ENCODE results near the gene ATP6AP1. TPM values are rescaled to one million over a fixed set of nuclear protein-coding genes. Genes with fewer than 3 reads are reported as not detected.

Gene ATP6AP1
- total RNA-seq, 1 donor: 61.9 TPM

- DNase-seq (ENCODE audit: insufficient read length, low spot score, missing footprints): no peak
- Histone ChIP-seq H3K36me3 (ENCODE audit: insufficient read depth, low read length) (peaks cover 24% of the 10 kb centered on the region), H3K79me2 (ENCODE audit: insufficient read depth, low read length) (peaks cover 58% of the 10 kb centered on the region), H3K27ac (ENCODE audit: low read depth, low read length) (no peak overlapping the region), H2AFZ (ENCODE audit: low read length) (no peak overlapping the region), H3K4me1 (ENCODE audit: insufficient read depth, low read length) (peaks cover 19% of the 10 kb centered on the region), H4K20me1 (ENCODE audit: insufficient read depth, low read length) (peaks cover 34% of the 10 kb centered on the region), H3K4me2 (ENCODE audit: insufficient read depth, low read length) (no peak overlapping the region), H3K4me3 (ENCODE audit: insufficient read depth, low read length) (no peak overlapping the region), H3K9me3 (ENCODE audit: low read depth, low read length) (no peaks in the 10 kb centered on the region), H3K27me3 (ENCODE audit: insufficient read depth, low read length) (no peaks in the 10 kb centered on the region)
- no peak for TF ChIP-seq CTCF (IDR thresholded peaks at IDR 0.05; ENCODE audit: extremely low read depth, low read depth, low read length)
Measured at GRCh38 chrX:154440623-154441357, 12.3 kb downstream of the ATP6AP1 start.

DNA sequence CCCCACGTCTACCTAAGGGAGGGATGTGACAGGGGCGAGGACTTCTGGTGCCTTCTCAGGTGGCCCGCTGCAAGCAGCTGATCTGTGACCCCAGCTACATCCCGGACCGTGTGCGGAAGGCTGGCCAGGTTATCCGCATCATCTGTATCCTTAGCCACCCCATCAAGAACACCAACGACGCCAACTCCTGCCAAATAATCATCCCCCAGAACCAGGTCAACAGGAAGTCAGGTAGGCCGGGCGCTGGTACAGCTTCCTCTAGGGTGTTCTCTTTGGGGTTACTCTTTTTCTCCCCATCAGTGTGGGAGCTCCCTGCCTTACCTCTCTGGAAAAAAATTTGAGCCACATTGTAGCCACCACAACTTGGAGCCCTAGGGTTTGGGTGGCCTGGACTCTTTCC lies 13.1 kb downstream of the ATP6AP1 start:
- Histone ChIP-seq H3K9me3 (ENCODE audit: low read depth, low read length) (no peaks in the 10 kb centered on the region), H3K27me3 (ENCODE audit: insufficient read depth, low read length) (no peaks in the 10 kb centered on the region), H3K4me2 (ENCODE audit: insufficient read depth, low read length) (no peak overlapping the region), H2AFZ (ENCODE audit: low read length) (no peak overlapping the region), H4K20me1 (ENCODE audit: insufficient read depth, low read length) (peaks cover 39% of the 10 kb centered on the region), H3K79me2 (ENCODE audit: insufficient read depth, low read length) (peaks cover 66% of the 10 kb centered on the region), H3K4me1 (ENCODE audit: insufficient read depth, low read length) (peaks cover 19% of the 10 kb centered on the region), H3K36me3 (ENCODE audit: insufficient read depth, low read length) (peaks cover 32% of the 10 kb centered on the region), H3K4me3 (ENCODE audit: insufficient read depth, low read length) (no peak overlapping the region), H3K27ac (ENCODE audit: low read depth, low read length) (no peak overlapping the region)
- no peak for TF ChIP-seq CTCF (IDR thresholded peaks at IDR 0.05; ENCODE audit: extremely low read depth, low read depth, low read length)
- no peak for DNase-seq (ENCODE audit: insufficient read length, low spot score, missing footprints)

DNA sequence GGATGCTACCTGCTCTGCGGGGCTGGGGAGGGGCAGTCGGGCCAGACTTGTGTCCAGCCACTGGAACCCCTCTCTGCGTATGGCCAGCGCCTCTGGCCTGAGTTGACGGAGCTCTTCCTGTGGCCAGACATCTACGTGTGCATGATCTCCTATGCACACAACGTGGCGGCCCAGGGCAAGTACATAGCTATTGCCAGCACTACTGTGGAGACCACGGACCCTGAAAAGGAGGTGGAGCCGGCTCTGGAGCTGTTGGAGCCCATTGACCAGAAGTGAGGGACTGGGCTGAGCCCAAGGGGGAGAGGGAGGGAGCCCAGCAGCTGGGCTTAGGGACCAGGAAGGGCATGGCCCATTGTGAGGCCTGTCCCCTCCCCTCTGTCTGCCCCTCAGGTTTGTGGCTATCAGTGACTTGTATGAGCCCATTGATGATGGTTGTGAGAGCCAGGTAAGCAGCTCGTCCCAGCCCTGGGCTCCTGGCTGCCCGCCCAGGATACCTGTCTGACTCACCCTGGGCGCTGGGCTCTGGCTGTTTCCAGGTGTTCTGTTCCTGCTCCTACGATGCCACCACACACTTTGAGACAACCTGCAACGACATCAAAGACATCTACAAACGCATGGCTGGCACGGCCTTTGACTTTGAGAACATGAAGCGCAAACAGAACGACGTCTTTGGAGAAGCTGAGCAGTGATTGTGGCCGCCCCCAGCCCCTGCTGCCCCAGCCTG lies 13.7 kb downstream of the ATP6AP1 start:
- Histone ChIP-seq H3K4me2 (ENCODE audit: insufficient read depth, low read length) (no peak overlapping the region), H3K27ac (ENCODE audit: low read depth, low read length) (no peak overlapping the region), H3K27me3 (ENCODE audit: insufficient read depth, low read length) (no peaks in the 10 kb centered on the region), H2AFZ (ENCODE audit: low read length) (no peak overlapping the region), H3K4me3 (ENCODE audit: insufficient read depth, low read length) (no peak overlapping the region), H3K4me1 (ENCODE audit: insufficient read depth, low read length) (peaks cover 19% of the 10 kb centered on the region), H4K20me1 (ENCODE audit: insufficient read depth, low read length) (peaks cover 43% of the 10 kb centered on the region), H3K36me3 (ENCODE audit: insufficient read depth, low read length) (peaks cover 36% of the 10 kb centered on the region), H3K9me3 (ENCODE audit: low read depth, low read length) (no peaks in the 10 kb centered on the region), H3K79me2 (ENCODE audit: insufficient read depth, low read length) (peaks cover 70% of the 10 kb centered on the region)
- DNase-seq (ENCODE audit: insufficient read length, low spot score, missing footprints): peak; percentile 78
- no peak for TF ChIP-seq CTCF (IDR thresholded peaks at IDR 0.05; ENCODE audit: extremely low read depth, low read depth, low read length)

DNA sequence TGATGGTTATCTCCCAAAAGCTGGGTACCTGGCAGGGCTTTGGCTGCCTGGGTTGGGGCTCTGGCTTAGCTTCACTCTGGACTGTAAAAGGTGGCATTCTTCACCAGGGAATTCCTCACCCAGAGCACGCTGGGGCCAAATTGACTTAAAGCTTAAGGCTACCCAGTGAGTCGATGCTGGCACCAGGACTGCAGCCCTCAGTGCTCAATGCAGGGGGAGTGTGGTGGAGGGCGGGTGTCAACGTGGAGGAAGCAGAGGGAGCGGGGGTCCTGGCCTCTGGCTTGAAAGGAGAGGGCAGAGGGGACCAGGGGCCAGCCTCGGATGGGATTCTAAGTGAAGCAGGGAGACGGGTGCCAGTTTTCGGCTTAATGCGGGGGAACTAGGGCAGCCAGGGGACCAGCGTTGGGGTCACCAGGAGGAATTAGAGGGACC lies 15.0 kb downstream of the ATP6AP1 start:
- Histone ChIP-seq H3K4me2 (ENCODE audit: insufficient read depth, low read length) (peak overlapping the region; percentile 37), H2AFZ (ENCODE audit: low read length) (no peak overlapping the region), H3K36me3 (ENCODE audit: insufficient read depth, low read length) (peaks cover 43% of the 10 kb centered on the region), H3K27me3 (ENCODE audit: insufficient read depth, low read length) (no peaks in the 10 kb centered on the region), H3K27ac (ENCODE audit: low read depth, low read length) (peak overlapping the region; percentile 42), H3K4me1 (ENCODE audit: insufficient read depth, low read length) (peaks cover 15% of the 10 kb centered on the region), H4K20me1 (ENCODE audit: insufficient read depth, low read length) (peaks cover 34% of the 10 kb centered on the region), H3K79me2 (ENCODE audit: insufficient read depth, low read length) (peaks cover 69% of the 10 kb centered on the region), H3K4me3 (ENCODE audit: insufficient read depth, low read length) (peak overlapping the region; percentile 76), H3K9me3 (ENCODE audit: low read depth, low read length) (no peaks in the 10 kb centered on the region)
- peak; percentile 86 for DNase-seq (ENCODE audit: insufficient read length, low spot score, missing footprints)
- no peak for TF ChIP-seq CTCF (IDR thresholded peaks at IDR 0.05; ENCODE audit: extremely low read depth, low read depth, low read length)
